VCaP (cell line): ENCODE measurements around the gene KRT77.
"Not testable (repeated sequence)": the region's sequence is repeated elsewhere in the genome, so short reads cannot be mapped to it uniquely, and the experiment has no call there.

ENCODE experiments used
- H3K27ac ChIP-seq: fragments of 450-650 bp; 2 replicates; pipeline ENCODE4 v1.5.1; 2017
- CTCF ChIP-seq: fragments of 450-650 bp; conservative IDR thresholded peaks from 2 replicates; pipeline ENCODE4 v1.5.1; 2017; ENCODE audit warnings: mild to moderate bottlenecking, moderate library complexity

KRT77 gene

GRCh38 chr12:52674433-52674775, 28.9 kb downstream of the KRT77 start:
- no peak for TF ChIP-seq CTCF
- H3K27ac ChIP-seq = no peak overlapping the region

GRCh38 chr12:52673713-52674432, 29.5 kb downstream of the KRT77 start:
- TF ChIP-seq CTCF = no peak
- H3K27ac ChIP-seq = no peak overlapping the region

- no peak for TF ChIP-seq CTCF
- no peak overlapping the region for H3K27ac ChIP-seq
Observed at GRCh38 chr12:52673217-52673616, 30.1 kb downstream of the KRT77 start.

GRCh38 chr12:52672321-52672933, 30.9 kb downstream of the KRT77 start:
- TF ChIP-seq CTCF = no peak
- no peak overlapping the region for H3K27ac ChIP-seq

GRCh38 chr12:52670961-52671360, 32.4 kb downstream of the KRT77 start:
- TF ChIP-seq CTCF = no peak
- no peak overlapping the region for H3K27ac ChIP-seq

DNA sequence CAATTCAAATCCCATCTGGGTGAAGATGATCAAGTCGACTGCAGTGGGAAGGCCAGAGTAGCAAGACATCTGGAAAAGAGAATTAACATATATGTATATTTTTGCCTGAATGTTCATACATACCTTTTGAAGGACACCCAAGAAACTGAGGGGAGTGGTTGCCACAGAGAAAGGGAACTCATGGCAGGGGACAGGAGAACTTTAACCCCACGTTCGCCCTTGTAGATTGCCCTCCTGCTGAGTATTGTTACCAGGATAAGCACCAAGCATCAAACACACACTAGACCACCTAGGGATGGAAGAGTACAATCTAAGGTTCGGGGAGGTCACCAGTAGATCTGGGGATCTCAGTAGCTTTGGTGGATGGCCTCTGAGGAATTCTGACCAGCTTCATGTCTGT, 32.8 kb downstream of the KRT77 start:
- no peak for TF ChIP-seq CTCF
- no peak overlapping the region for H3K27ac ChIP-seq

GRCh38 chr12:52669941-52670340, 33.4 kb downstream of the KRT77 start:
- H3K27ac ChIP-seq = not testable (repeated sequence)

GRCh38 chr12:52669426-52669825, 33.9 kb downstream of the KRT77 start:
- H3K27ac ChIP-seq = no peak overlapping the region
- no peak for TF ChIP-seq CTCF
